SW 1271 (cell line): ENCODE results near the gene PRDM15.
"Not testable (repeated sequence)": the region's sequence is repeated elsewhere in the genome, so short reads cannot be mapped to it uniquely, and the experiment has no call there.

Source experiments
- DNase-seq, 2 experiments: peaks; one replicate each; lab custom pipeline; 2025; lab: John Stamatoyannopoulos, UW

Gene PRDM15

GRCh38 chr21:41805038-41805437 lies 74.1 kb downstream of the PRDM15 start:
- no peak for DNase-seq

- no peak for DNase-seq
These were observed 74.8 kb downstream of the PRDM15 start for GRCh38 chr21:41804381-41804780.

GRCh38 chr21:41803316-41803715 lies 75.8 kb downstream of the PRDM15 start:
- DNase-seq, result no peak

- DNase-seq, result no peak
These were observed 76.5 kb downstream of the PRDM15 start for GRCh38 chr21:41802684-41803083.

- DNase-seq, result no peak
These were observed 77.0 kb downstream of the PRDM15 start for GRCh38 chr21:41802198-41802584.

- DNase-seq, result no peak
These were observed 77.6 kb downstream of the PRDM15 start for GRCh38 chr21:41801321-41802197.

GRCh38 chr21:41800425-41801320 lies 78.5 kb downstream of the PRDM15 start:
- no peak for DNase-seq

- no peak for DNase-seq
These were observed 79.4 kb downstream of the PRDM15 start for GRCh38 chr21:41799763-41800162.

GRCh38 chr21:41798326-41798725 lies 80.8 kb downstream of the PRDM15 start:
- no peak for DNase-seq

- no peak for DNase-seq
These were observed 82.6 kb downstream of the PRDM15 start for GRCh38 chr21:41796476-41797080.

GRCh38 chr21:41795726-41796125 lies 83.4 kb downstream of the PRDM15 start:
- no peak for DNase-seq

GRCh38 chr21:41794600-41794999 lies 84.5 kb downstream of the PRDM15 start:
- no peak for DNase-seq

GRCh38 chr21:41792711-41793110 lies 86.4 kb downstream of the PRDM15 start:
- no peak for DNase-seq

GRCh38 chr21:41786509-41786987 lies 92.6 kb downstream of the PRDM15 start:
- DNase-seq, result no peak

- DNase-seq, result not testable (repeated sequence)
These were observed 93.9 kb downstream of the PRDM15 start for GRCh38 chr21:41785262-41785661.

GRCh38 chr21:41784456-41785102 lies 94.6 kb downstream of the PRDM15 start:
- no peak for DNase-seq

GRCh38 chr21:41783476-41784180 lies 95.5 kb downstream of the PRDM15 start:
- DNase-seq, result peak in 1 of 2 experiments; percentile 5

GRCh38 chr21:41781050-41781410 lies 98.1 kb downstream of the PRDM15 start:
- DNase-seq, result no peak

GRCh38 chr21:41780337-41781049 lies 98.7 kb downstream of the PRDM15 start:
- DNase-seq, result no peak

- DNase-seq, result no peak
These were observed 99.5 kb downstream of the PRDM15 start for GRCh38 chr21:41779659-41780058.
